Karpas-422 (cell line): Measurements from ENCODE around the gene PTPRM. TPM values are rescaled to one million over a fixed set of nuclear protein-coding genes. Genes with fewer than 3 reads are reported as not detected.

Experiments
- DNase-seq: peaks from one replicate; pipeline ENCODE4 v3.0.0-alpha.2; 2015
- H2AFZ ChIP-seq: fragments of 200-600 bp; sonication (generic); 2 replicates; pipeline ENCODE4 v1.6.1; 2014; ENCODE audit warnings: antibody characterized with exemption, low read length, mixed read lengths
- H3K27ac ChIP-seq: fragments of 200-600 bp; sonication (generic); 2 replicates; pipeline ENCODE4 v1.5.1; 2014; ENCODE audit warnings: mild to moderate bottlenecking, low read length, moderate library complexity
- H3K27me3 ChIP-seq: fragments of 200-600 bp; sonication (generic); 2 replicates; pipeline ENCODE4 v1.6.1; 2014; ENCODE audit warnings: low read length, mixed read lengths
- H3K36me3 ChIP-seq: fragments of 200-600 bp; sonication (generic); 2 replicates; pipeline ENCODE4 v1.6.1; 2014; ENCODE audit warnings: low read length, mixed read lengths; ENCODE audit not compliant: insufficient read depth
- H3K4me1 ChIP-seq: fragments of 200-600 bp; sonication (generic); 2 replicates; pipeline ENCODE4 v1.6.1; 2014; ENCODE audit warnings: mild to moderate bottlenecking, low read length, mixed read lengths
- H3K4me2 ChIP-seq: fragments of 200-600 bp; sonication (generic); 2 replicates; pipeline ENCODE4 v1.6.1; 2014; ENCODE audit warnings: low read length, low read depth, mild to moderate bottlenecking; ENCODE audit not compliant: poor library complexity, severe bottlenecking
- H3K4me3 ChIP-seq: fragments of 200-600 bp; sonication (generic); 2 replicates; pipeline ENCODE4 v1.5.1; 2014; ENCODE audit warnings: mild to moderate bottlenecking, antibody characterized with exemption, low read length, mixed read lengths
- H3K79me2 ChIP-seq: fragments of 200-600 bp; sonication (generic); 2 replicates; pipeline ENCODE4 v1.6.1; 2014; ENCODE audit warnings: mild to moderate bottlenecking, low read length, mixed read lengths
- H3K9ac ChIP-seq: fragments of 200-600 bp; sonication (generic); 2 replicates; pipeline ENCODE4 v1.6.0; 2014; ENCODE audit warnings: low read length
- H3K9me2 ChIP-seq: fragments of 200-600 bp; sonication (generic), shearing (Covaris generic); replicated peaks from 2 replicates; pipeline ENCODE4 v1.6.0; 2014; ENCODE audit warnings: mild to moderate bottlenecking, low read length, moderate library complexity; ENCODE audit not compliant: insufficient read depth
- H3K9me3 ChIP-seq: fragments of 300-700, 200-600 bp; sonication (generic); 2 replicates; pipeline ENCODE4 v1.6.1; 2014; ENCODE audit warnings: low read length, mixed read lengths
- H4K20me1 ChIP-seq: fragments of 200-600 bp; sonication (generic); 2 replicates; pipeline ENCODE4 v1.6.1; 2014; ENCODE audit warnings: mild to moderate bottlenecking, antibody characterized with exemption, low read length, low read depth; ENCODE audit not compliant: insufficient read depth
- total RNA-seq: library from RNA; depleted of rRNA; stranded (reverse); fragments of >200 nt; shearing (Covaris generic); gene quantifications from 2 replicates; pipeline ENCODE4 v1.2.3, GENCODE V29; 2014; ENCODE audit warnings: low replicate concordance

The PTPRM gene
- total RNA-seq, 1 experiment from 2014 or later = not detected

GRCh38 chr18:8279781-8280330 lies 712.7 kb downstream of the PTPRM start:
- no peaks in the 10 kb centered on the region for H3K27me3 ChIP-seq
- no peaks in the 10 kb centered on the region for H3K9me3 ChIP-seq
- no peaks in the 10 kb centered on the region for H4K20me1 ChIP-seq
- no peak overlapping the region for H3K4me3 ChIP-seq
- no peaks in the 10 kb centered on the region for H3K9me2 ChIP-seq
- no peak overlapping the region for H3K4me2 ChIP-seq
- no peak for DNase-seq
- H3K36me3 ChIP-seq = no peaks in the 10 kb centered on the region
- no peak overlapping the region for H3K9ac ChIP-seq
- no peaks in the 10 kb centered on the region for H3K4me1 ChIP-seq
- no peak overlapping the region for H3K27ac ChIP-seq
- H2AFZ ChIP-seq = no peak overlapping the region
- no peaks in the 10 kb centered on the region for H3K79me2 ChIP-seq

GRCh38 chr18:8283891-8284585 lies 716.9 kb downstream of the PTPRM start:
- no peaks in the 10 kb centered on the region for H4K20me1 ChIP-seq
- no peaks in the 10 kb centered on the region for H3K36me3 ChIP-seq
- no peaks in the 10 kb centered on the region for H3K79me2 ChIP-seq
- no peak overlapping the region for H3K4me3 ChIP-seq
- no peak overlapping the region for H2AFZ ChIP-seq
- H3K9ac ChIP-seq = no peak overlapping the region
- no peaks in the 10 kb centered on the region for H3K9me3 ChIP-seq
- H3K4me1 ChIP-seq = peaks cover 9% of the 10 kb centered on the region
- no peak overlapping the region for H3K4me2 ChIP-seq
- no peak overlapping the region for H3K27ac ChIP-seq
- H3K9me2 ChIP-seq = no peaks in the 10 kb centered on the region
- DNase-seq = no peak
- no peaks in the 10 kb centered on the region for H3K27me3 ChIP-seq

GRCh38 chr18:8286303-8286702 lies 719.2 kb downstream of the PTPRM start:
- Histone ChIP-seq H3K9me2 (no peaks in the 10 kb centered on the region), H3K27ac (no peak overlapping the region), H4K20me1 (no peaks in the 10 kb centered on the region), H3K9me3 (no peaks in the 10 kb centered on the region), H3K9ac (no peak overlapping the region), H3K79me2 (no peaks in the 10 kb centered on the region), H3K4me1 (peaks cover 26% of the 10 kb centered on the region), H3K27me3 (no peaks in the 10 kb centered on the region), H3K4me3 (no peak overlapping the region), H3K36me3 (no peaks in the 10 kb centered on the region), H2AFZ (no peak overlapping the region), H3K4me2 (no peak overlapping the region)
- DNase-seq = no peak

- Histone ChIP-seq H3K9me2 (no peaks in the 10 kb centered on the region), H3K4me3 (no peak overlapping the region), H3K27ac (no peak overlapping the region), H3K9ac (no peak overlapping the region), H3K4me1 (peaks cover 36% of the 10 kb centered on the region), H4K20me1 (no peaks in the 10 kb centered on the region), H2AFZ (no peak overlapping the region), H3K36me3 (no peaks in the 10 kb centered on the region), H3K27me3 (no peaks in the 10 kb centered on the region), H3K79me2 (no peaks in the 10 kb centered on the region), H3K9me3 (no peaks in the 10 kb centered on the region), H3K4me2 (no peak overlapping the region)
- DNase-seq = no peak
These were observed 720.2 kb downstream of the PTPRM start for GRCh38 chr18:8287196-8287885.

GRCh38 chr18:8288472-8289195 lies 721.5 kb downstream of the PTPRM start:
- no peaks in the 10 kb centered on the region for H3K36me3 ChIP-seq
- no peaks in the 10 kb centered on the region for H3K27me3 ChIP-seq
- H3K9ac ChIP-seq = no peak overlapping the region
- H3K9me2 ChIP-seq = no peaks in the 10 kb centered on the region
- H3K4me1 ChIP-seq = peaks cover 49% of the 10 kb centered on the region
- no peak overlapping the region for H3K4me3 ChIP-seq
- H3K79me2 ChIP-seq = no peaks in the 10 kb centered on the region
- H3K9me3 ChIP-seq = no peaks in the 10 kb centered on the region
- DNase-seq = no peak
- H3K4me2 ChIP-seq = no peak overlapping the region
- no peak overlapping the region for H3K27ac ChIP-seq
- H4K20me1 ChIP-seq = no peaks in the 10 kb centered on the region
- no peak overlapping the region for H2AFZ ChIP-seq

GRCh38 chr18:8290435-8290834 lies 723.3 kb downstream of the PTPRM start:
- no peak for DNase-seq
- Histone ChIP-seq H3K9me3 (no peaks in the 10 kb centered on the region), H3K4me3 (no peak overlapping the region), H3K4me2 (no peak overlapping the region), H3K36me3 (no peaks in the 10 kb centered on the region), H3K27ac (no peak overlapping the region), H3K79me2 (no peaks in the 10 kb centered on the region), H3K9me2 (no peaks in the 10 kb centered on the region), H3K9ac (no peak overlapping the region), H2AFZ (no peak overlapping the region), H4K20me1 (no peaks in the 10 kb centered on the region), H3K4me1 (peaks cover 54% of the 10 kb centered on the region), H3K27me3 (no peaks in the 10 kb centered on the region)

- Histone ChIP-seq H3K4me1 (peaks cover 51% of the 10 kb centered on the region), H3K9me2 (no peaks in the 10 kb centered on the region), H3K9me3 (no peaks in the 10 kb centered on the region), H3K4me3 (no peak overlapping the region), H3K27ac (peak overlapping the region; percentile 14; the same call in 1 of the 2 replicates), H3K4me2 (no peak overlapping the region), H3K9ac (no peak overlapping the region), H2AFZ (no peak overlapping the region), H3K27me3 (no peaks in the 10 kb centered on the region), H4K20me1 (no peaks in the 10 kb centered on the region), H3K36me3 (no peaks in the 10 kb centered on the region), H3K79me2 (no peaks in the 10 kb centered on the region)
- no peak for DNase-seq
These were observed 723.8 kb downstream of the PTPRM start for GRCh38 chr18:8290913-8291312.

- Histone ChIP-seq H3K4me2 (peak overlapping the region; percentile 48), H3K36me3 (no peaks in the 10 kb centered on the region), H4K20me1 (no peaks in the 10 kb centered on the region), H2AFZ (no peak overlapping the region), H3K27ac (peak overlapping the region; percentile 47; the same call in 1 of the 2 replicates), H3K9me2 (no peaks in the 10 kb centered on the region), H3K9ac (no peak overlapping the region), H3K4me3 (no peak overlapping the region), H3K4me1 (peaks cover 45% of the 10 kb centered on the region), H3K27me3 (no peaks in the 10 kb centered on the region), H3K79me2 (no peaks in the 10 kb centered on the region), H3K9me3 (no peaks in the 10 kb centered on the region)
- DNase-seq = no peak
These were observed 726.1 kb downstream of the PTPRM start for GRCh38 chr18:8293184-8293583.
